WTC11 (cell line): ENCODE measurements around the gene MARCHF7. TPM values are rescaled to one million over a fixed set of nuclear protein-coding genes. Genes with fewer than 3 reads are reported as not detected.
"Not testable (repeated sequence)": the region's sequence is repeated elsewhere in the genome, so short reads cannot be mapped to it uniquely, and the experiment has no call there.

Experiments used
- ATAC-seq: fragments of 200-7000 bp; cut with Tn5 transposase; 2 replicates; pipeline ENCODE4 v1.10.0; 2021; ENCODE audit warnings: mild to moderate bottlenecking, moderate library complexity
- CTCF ChIA-PET: fragments of 300-600 bp; sonication (Branson Sonifier 250); formaldehyde crosslinking; loops from one replicate; lab custom pipeline; 2021; ENCODE audit warnings: antibody characterized with exemption; lab: Charles Lee
- POLR2A ChIA-PET: fragments of 350-600 bp; sonication (Branson Sonifier 250); formaldehyde crosslinking; loops from one replicate; lab custom pipeline; 2021; ENCODE audit warnings: antibody characterized with exemption; lab: Charles Lee
- DNase-seq: peaks from one replicate; pipeline ENCODE4 v3.0.0; 2021; ENCODE audit warnings: low spot score
- H3K27ac Mint-ChIP-seq: 2 replicates; pipeline ENCODE4 v1.8.0; 2021; ENCODE audit warnings: mixed read lengths
- H3K27me3 Mint-ChIP-seq: 2 replicates; pipeline ENCODE4 v1.8.0; 2021; ENCODE audit warnings: low read depth, mild to moderate bottlenecking, moderate library complexity, mixed read lengths
- H3K36me3 Mint-ChIP-seq: 2 replicates; pipeline ENCODE4 v1.8.0; 2021; ENCODE audit warnings: mixed read lengths
- H3K4me1 Mint-ChIP-seq: 2 replicates; pipeline ENCODE4 v1.8.0; 2022; ENCODE audit warnings: mixed read lengths
- H3K4me3 Mint-ChIP-seq: 2 replicates; pipeline ENCODE4 v1.8.0; 2021; ENCODE audit warnings: mild to moderate bottlenecking, moderate library complexity, mixed read lengths
- H3K9me3 Mint-ChIP-seq: 2 replicates; pipeline ENCODE4 v1.8.0; 2021; ENCODE audit warnings: mixed read lengths
- CBFB ChIP-seq: sonication (generic); formaldehyde crosslinking; IDR thresholded peaks from 2 replicates; pipeline ENCODE4 v1.8.1; 2022; ENCODE audit warnings: mild to moderate bottlenecking, low read depth, missing genetic modification reagents
- E2F4 ChIP-seq: sonication (generic); formaldehyde crosslinking; IDR thresholded peaks from 2 replicates; pipeline ENCODE4 v1.8.1; 2022; ENCODE audit warnings: low read depth, mild to moderate bottlenecking, moderate library complexity, missing genetic modification reagents, borderline replicate concordance
- ESRRA ChIP-seq: sonication (generic); formaldehyde crosslinking; IDR thresholded peaks from 2 replicates; pipeline ENCODE4 v1.8.1; 2022; ENCODE audit warnings: mild to moderate bottlenecking, missing genetic modification reagents, borderline replicate concordance
- ETV6 ChIP-seq: sonication (generic); formaldehyde crosslinking; IDR thresholded peaks from 2 replicates; pipeline ENCODE4 v1.8.1; 2022; ENCODE audit warnings: mild to moderate bottlenecking, missing genetic modification reagents
- FOXP1 ChIP-seq: sonication (generic); formaldehyde crosslinking; IDR thresholded peaks from 2 replicates; pipeline ENCODE4 v1.8.0; 2022; ENCODE audit warnings: missing genetic modification reagents, mild to moderate bottlenecking, moderate library complexity, borderline replicate concordance
- FOXP4 ChIP-seq: sonication (generic); formaldehyde crosslinking; IDR thresholded peaks from 2 replicates; pipeline ENCODE4 v1.8.0; 2022; ENCODE audit warnings: mild to moderate bottlenecking, missing genetic modification reagents
- GTF2I ChIP-seq: fragments of 250-450 bp; sonication (Bioruptor Pico); conservative IDR thresholded peaks from 2 replicates; pipeline ENCODE4 v1.4.0; 2021; ENCODE audit warnings: mild to moderate bottlenecking
- HMGA2 ChIP-seq: fragments of 250-450 bp; sonication (Bioruptor Pico); IDR thresholded peaks from 2 replicates; pipeline ENCODE4 v1.4.0; 2021; ENCODE audit warnings: mild to moderate bottlenecking, moderate library complexity
- HMGXB4 ChIP-seq: sonication (generic); formaldehyde crosslinking; IDR thresholded peaks from 2 replicates; pipeline ENCODE4 v1.8.1; 2023; ENCODE audit warnings: mild to moderate bottlenecking, moderate library complexity, missing genetic modification reagents
- IRF2 ChIP-seq: sonication (generic); formaldehyde crosslinking; IDR thresholded peaks from 2 replicates; pipeline ENCODE4 v1.8.0; 2022; ENCODE audit warnings: low read depth, missing genetic modification reagents, borderline replicate concordance
- MLX ChIP-seq: sonication (generic); formaldehyde crosslinking; IDR thresholded peaks from 2 replicates; pipeline ENCODE4 v1.8.1; 2023; ENCODE audit warnings: mild to moderate bottlenecking, missing genetic modification reagents, moderate library complexity
- NFATC4 ChIP-seq: fragments of 250-450 bp; sonication (Bioruptor Pico); IDR thresholded peaks from 2 replicates; pipeline ENCODE4 v1.9.0; 2021; ENCODE audit warnings: mild to moderate bottlenecking
- SMAD4 ChIP-seq: sonication (generic); formaldehyde crosslinking; IDR thresholded peaks from 2 replicates; pipeline ENCODE4 v1.8.0; 2022; ENCODE audit warnings: mild to moderate bottlenecking, missing genetic modification reagents
- SP1 ChIP-seq: sonication (generic); formaldehyde crosslinking; conservative IDR thresholded peaks from 2 replicates; pipeline ENCODE4 v1.8.1; 2022; ENCODE audit warnings: missing genetic modification reagents
- ZNF263 ChIP-seq: sonication (generic); formaldehyde crosslinking; IDR thresholded peaks from 2 replicates; pipeline ENCODE4 v1.8.1; 2022; ENCODE audit warnings: low read depth, mild to moderate bottlenecking, moderate library complexity, missing genetic modification reagents
- ZNF396 ChIP-seq: fragments of 250-450 bp; sonication (Bioruptor Pico); IDR thresholded peaks from 2 replicates; pipeline ENCODE4 v1.8.0; 2021; ENCODE audit warnings: mild to moderate bottlenecking, moderate library complexity, borderline replicate concordance
- ZNF416 ChIP-seq: fragments of 250-450 bp; sonication (Bioruptor Pico); IDR thresholded peaks from 2 replicates; pipeline ENCODE4 v1.9.0; 2021; ENCODE audit warnings: mild to moderate bottlenecking, inconsistent platforms
- ZNF512 ChIP-seq: sonication (generic); formaldehyde crosslinking; IDR thresholded peaks from 2 replicates; pipeline ENCODE4 v1.8.1; 2022; ENCODE audit warnings: missing genetic modification reagents, borderline replicate concordance
- ZNF671 ChIP-seq: fragments of 250-450 bp; sonication (Bioruptor Pico); IDR thresholded peaks from 2 replicates; pipeline ENCODE4 v1.8.0; 2021; ENCODE audit warnings: mild to moderate bottlenecking
- total RNA-seq: library from RNA; stranded (reverse); gene quantifications from 3 replicates; pipeline ENCODE4 v1.2.3, GENCODE V29; 2021

The MARCHF7 gene
- total RNA-seq, 1 experiment from 2014 or later: 84.0 TPM

- ChIA-PET CTCF (no interaction called here), POLR2A (no interaction called here)
- TF ChIP-seq GTF2I (CRISPR knock-in tag) (no peak), CBFB (CRISPR knock-in tag) (no peak), SP1 (CRISPR knock-in tag) (no peak), E2F4 (no peak), ZNF512 (CRISPR knock-in tag) (no peak), NFATC4 (CRISPR knock-in tag) (no peak), HMGXB4 (no peak), ZNF671 (no peak), ZNF416 (CRISPR knock-in tag) (no peak), ESRRA (no peak), FOXP4 (CRISPR knock-in tag) (no peak), HMGA2 (no peak), ETV6 (CRISPR knock-in tag) (no peak), FOXP1 (CRISPR knock-in tag) (no peak), IRF2 (CRISPR knock-in tag) (no peak), ZNF263 (CRISPR knock-in tag) (no peak), MLX (no peak), ZNF396 (CRISPR knock-in tag) (no peak), SMAD4 (no peak)
- no peaks in the 10 kb centered on the region for H3K27me3 Mint-ChIP-seq
- H3K4me3 Mint-ChIP-seq: no peak overlapping the region
- H3K27ac Mint-ChIP-seq: peak overlapping the region; percentile 84; the same call in 1 of the 2 replicates
- peaks cover 54% of the 10 kb centered on the region for H3K36me3 Mint-ChIP-seq
- H3K9me3 Mint-ChIP-seq: no peaks in the 10 kb centered on the region
- H3K4me1 Mint-ChIP-seq: no peaks in the 10 kb centered on the region
- DNase-seq (no peak), ATAC-seq (no peak)
These were observed 32.1 kb downstream of the MARCHF7 start for GRCh38 chr2:159744363-159744762.

GRCh38 chr2:159745237-159745636 lies 32.9 kb downstream of the MARCHF7 start:
- H3K9me3 Mint-ChIP-seq, DNase-seq, H3K27me3 Mint-ChIP-seq, CTCF ChIA-PET, H3K4me1 Mint-ChIP-seq, ATAC-seq, H3K4me3 Mint-ChIP-seq, POLR2A ChIA-PET: not testable (repeated sequence)
- Mint-ChIP-seq H3K27ac (0 out of 2 replicates have a peak overlapping the region, but pooled peaks have one; percentile 4), H3K36me3 (peaks cover 54% of the 10 kb centered on the region)
